Adrenal gland (tissue), 5 donors: Measurements from ENCODE around the gene DNAJB8.

ENCODE experiments used
- POLR2A ChIP-seq, 2 donors: fragments of 450-650 bp; IDR thresholded peaks; one replicate each; pipeline ENCODE4 v1.6.1; 2017; ENCODE audit warnings: antibody characterized with exemption in 2 of 2, mild to moderate bottlenecking in 2 of 2, moderate library complexity in 1 of 2
- TF ChIP-seq, protein P1 (sequence below), 6 experiments: fragments of 450-650 bp in 4 of 6; fragments of 200-600 bp in 2 of 6; sonication (generic) in 1 of 6; IDR thresholded peaks; 1 replicate in 5 of 6; 2 replicates in 1 of 6; pipeline versions ENCODE4 v1.5.1 to v1.8.0; 2016 to 2021; ENCODE audit warnings: antibody characterized with exemption in 6 of 6, mild to moderate bottlenecking in 2 of 6, moderate library complexity in 1 of 6
- donor health status: DM: no; HTN: no; CAD: no.

- TF ChIP-seq, protein P1, sequence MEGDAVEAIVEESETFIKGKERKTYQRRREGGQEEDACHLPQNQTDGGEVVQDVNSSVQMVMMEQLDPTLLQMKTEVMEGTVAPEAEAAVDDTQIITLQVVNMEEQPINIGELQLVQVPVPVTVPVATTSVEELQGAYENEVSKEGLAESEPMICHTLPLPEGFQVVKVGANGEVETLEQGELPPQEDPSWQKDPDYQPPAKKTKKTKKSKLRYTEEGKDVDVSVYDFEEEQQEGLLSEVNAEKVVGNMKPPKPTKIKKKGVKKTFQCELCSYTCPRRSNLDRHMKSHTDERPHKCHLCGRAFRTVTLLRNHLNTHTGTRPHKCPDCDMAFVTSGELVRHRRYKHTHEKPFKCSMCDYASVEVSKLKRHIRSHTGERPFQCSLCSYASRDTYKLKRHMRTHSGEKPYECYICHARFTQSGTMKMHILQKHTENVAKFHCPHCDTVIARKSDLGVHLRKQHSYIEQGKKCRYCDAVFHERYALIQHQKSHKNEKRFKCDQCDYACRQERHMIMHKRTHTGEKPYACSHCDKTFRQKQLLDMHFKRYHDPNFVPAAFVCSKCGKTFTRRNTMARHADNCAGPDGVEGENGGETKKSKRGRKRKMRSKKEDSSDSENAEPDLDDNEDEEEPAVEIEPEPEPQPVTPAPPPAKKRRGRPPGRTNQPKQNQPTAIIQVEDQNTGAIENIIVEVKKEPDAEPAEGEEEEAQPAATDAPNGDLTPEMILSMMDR (IDR thresholded peaks at IDR 0.05) = no peak
- no peak for TF ChIP-seq POLR2A (IDR thresholded peaks at IDR 0.05)
Observed at GRCh38 chr3:128421966-128422365, 44.7 kb downstream of the DNAJB8 start.
